ENCODE results near the gene BTBD9.

The BTBD9 gene

GRCh38 chr6:38311201-38311600 lies 328.5 kb downstream of the BTBD9 start:
- H3K27me3 ChIP-seq (ENCODE audit: control insufficient read depth in 5 of 5, insufficient read depth in 4 of 5, low read length in 5 of 5), result no peaks in the 10 kb centered on the region
- no peak overlapping the region for H3K27ac ChIP-seq (ENCODE audit: low read depth, low read length)

GRCh38 chr6:38310061-38310460 lies 329.7 kb downstream of the BTBD9 start:
- no peaks in the 10 kb centered on the region for H3K36me3 ChIP-seq (ENCODE audit: control insufficient read depth in 5 of 5, insufficient read depth in 5 of 5, low read length in 5 of 5)
- no peak overlapping the region for H3K9ac ChIP-seq (ENCODE audit: low read length in 5 of 5)
- H3K27me3 ChIP-seq (ENCODE audit: control insufficient read depth in 5 of 5, insufficient read depth in 4 of 5, low read length in 5 of 5), result no peaks in the 10 kb centered on the region
- H3K27ac ChIP-seq (ENCODE audit: low read depth, low read length), result no peak overlapping the region
- no peaks in the 10 kb centered on the region for H3K9me3 ChIP-seq (ENCODE audit: control insufficient read depth in 5 of 5, low read length in 5 of 5)
- H3K4me1 ChIP-seq (ENCODE audit: control insufficient read depth in 5 of 5, insufficient read depth in 5 of 5, low read length in 5 of 5), result peaks cover 0 to 2% (median 0%) of the 10 kb centered on the region in 5 donors
- no peak overlapping the region for H3K4me3 ChIP-seq (ENCODE audit: low read depth in 1 of 5, low read length in 5 of 5)

More at GRCh38 chr6:38311201-38311600, 328.5 kb downstream of the BTBD9 start:
- Histone ChIP-seq H3K36me3 (ENCODE audit: control insufficient read depth in 5 of 5, insufficient read depth in 5 of 5, low read length in 5 of 5) (no peaks in the 10 kb centered on the region), H3K4me1 (ENCODE audit: control insufficient read depth in 5 of 5, insufficient read depth in 5 of 5, low read length in 5 of 5) (peaks cover 0 to 2% (median 0%) of the 10 kb centered on the region in 5 donors), H3K4me3 (ENCODE audit: low read depth in 1 of 5, low read length in 5 of 5) (no peak overlapping the region), H3K9me3 (ENCODE audit: control insufficient read depth in 5 of 5, low read length in 5 of 5) (no peaks in the 10 kb centered on the region), H3K9ac (ENCODE audit: low read length in 5 of 5) (no peak overlapping the region)

GRCh38 chr6:38307740-38308139 lies 332.0 kb downstream of the BTBD9 start:
- H3K27me3 ChIP-seq (ENCODE audit: control insufficient read depth in 5 of 5, insufficient read depth in 4 of 5, low read length in 5 of 5), result no peaks in the 10 kb centered on the region
- no peak overlapping the region for H3K9ac ChIP-seq (ENCODE audit: low read length in 5 of 5)
- no peaks in the 10 kb centered on the region for H3K9me3 ChIP-seq (ENCODE audit: control insufficient read depth in 5 of 5, low read length in 5 of 5)
- H3K4me1 ChIP-seq (ENCODE audit: control insufficient read depth in 5 of 5, insufficient read depth in 5 of 5, low read length in 5 of 5), result peaks cover 0 to 2% (median 0%) of the 10 kb centered on the region in 5 donors
- no peak overlapping the region for H3K27ac ChIP-seq (ENCODE audit: low read depth, low read length)
- no peak overlapping the region for H3K4me3 ChIP-seq (ENCODE audit: low read depth in 1 of 5, low read length in 5 of 5)
- no peaks in the 10 kb centered on the region for H3K36me3 ChIP-seq (ENCODE audit: control insufficient read depth in 5 of 5, insufficient read depth in 5 of 5, low read length in 5 of 5)

- H3K9ac ChIP-seq (ENCODE audit: low read length in 5 of 5), result no peak overlapping the region
- no peaks in the 10 kb centered on the region for H3K27me3 ChIP-seq (ENCODE audit: control insufficient read depth in 5 of 5, insufficient read depth in 4 of 5, low read length in 5 of 5)
- H3K4me1 ChIP-seq (ENCODE audit: control insufficient read depth in 5 of 5, insufficient read depth in 5 of 5, low read length in 5 of 5), result peaks cover 0 to 2% (median 0%) of the 10 kb centered on the region in 5 donors
- no peak overlapping the region for H3K27ac ChIP-seq (ENCODE audit: low read depth, low read length)
- H3K36me3 ChIP-seq (ENCODE audit: control insufficient read depth in 5 of 5, insufficient read depth in 5 of 5, low read length in 5 of 5), result no peaks in the 10 kb centered on the region
- no peaks in the 10 kb centered on the region for H3K9me3 ChIP-seq (ENCODE audit: control insufficient read depth in 5 of 5, low read length in 5 of 5)
- H3K4me3 ChIP-seq (ENCODE audit: low read depth in 1 of 5, low read length in 5 of 5), result no peak overlapping the region
Observed at GRCh38 chr6:38306931-38307330, 332.8 kb downstream of the BTBD9 start.

DNA sequence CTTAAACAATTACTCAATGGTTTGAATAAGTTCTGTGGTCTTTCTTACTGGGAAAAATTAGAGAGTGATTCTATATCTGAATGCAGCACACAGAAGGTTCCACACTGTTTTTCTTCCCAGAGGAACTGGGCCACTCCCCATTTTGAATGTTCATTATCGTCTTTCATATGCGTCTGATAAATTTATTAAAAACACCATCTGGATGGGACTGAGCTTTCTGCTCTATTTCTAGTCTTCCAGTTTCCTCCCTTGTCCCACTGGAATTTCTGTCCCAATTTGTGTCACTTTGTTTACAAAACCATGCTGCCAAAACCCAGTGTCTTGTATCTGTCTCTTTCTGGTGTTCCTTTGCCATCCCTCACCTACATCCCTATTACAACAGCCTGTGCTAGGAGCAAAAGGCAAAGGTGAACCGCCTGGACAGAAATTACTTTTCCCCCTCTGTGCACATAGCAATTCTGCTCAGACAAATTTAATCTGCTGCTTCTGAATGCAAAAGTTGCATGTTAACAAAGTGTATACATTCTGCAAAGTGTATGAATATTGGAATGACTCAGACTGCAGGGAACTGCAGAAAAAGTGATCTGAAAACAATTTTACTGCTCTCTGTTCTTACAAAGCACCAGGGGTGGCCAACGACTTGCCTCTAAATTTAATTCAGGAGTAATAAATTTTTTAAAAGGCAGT lies 333.6 kb downstream of the BTBD9 start:
- Histone ChIP-seq H3K9me3 (ENCODE audit: control insufficient read depth in 5 of 5, low read length in 5 of 5) (no peaks in the 10 kb centered on the region), H3K27ac (ENCODE audit: low read depth, low read length) (no peak overlapping the region), H3K4me1 (ENCODE audit: control insufficient read depth in 5 of 5, insufficient read depth in 5 of 5, low read length in 5 of 5) (peaks cover 0 to 2% (median 0%) of the 10 kb centered on the region in 5 donors), H3K4me3 (ENCODE audit: low read depth in 1 of 5, low read length in 5 of 5) (no peak overlapping the region), H3K36me3 (ENCODE audit: control insufficient read depth in 5 of 5, insufficient read depth in 5 of 5, low read length in 5 of 5) (no peaks in the 10 kb centered on the region), H3K27me3 (ENCODE audit: control insufficient read depth in 5 of 5, insufficient read depth in 4 of 5, low read length in 5 of 5) (no peaks in the 10 kb centered on the region), H3K9ac (ENCODE audit: low read length in 5 of 5) (no peak overlapping the region)

- Histone ChIP-seq H3K9ac (ENCODE audit: low read length in 5 of 5) (no peak overlapping the region), H3K27ac (ENCODE audit: low read depth, low read length) (no peak overlapping the region), H3K4me3 (ENCODE audit: low read depth in 1 of 5, low read length in 5 of 5) (no peak overlapping the region), H3K27me3 (ENCODE audit: control insufficient read depth in 5 of 5, insufficient read depth in 4 of 5, low read length in 5 of 5) (no peaks in the 10 kb centered on the region), H3K4me1 (ENCODE audit: control insufficient read depth in 5 of 5, insufficient read depth in 5 of 5, low read length in 5 of 5) (no peaks in the 10 kb centered on the region), H3K36me3 (ENCODE audit: control insufficient read depth in 5 of 5, insufficient read depth in 5 of 5, low read length in 5 of 5) (no peaks in the 10 kb centered on the region), H3K9me3 (ENCODE audit: control insufficient read depth in 5 of 5, low read length in 5 of 5) (no peaks in the 10 kb centered on the region)
Observed at GRCh38 chr6:38302838-38303237, 336.9 kb downstream of the BTBD9 start.

DNA sequence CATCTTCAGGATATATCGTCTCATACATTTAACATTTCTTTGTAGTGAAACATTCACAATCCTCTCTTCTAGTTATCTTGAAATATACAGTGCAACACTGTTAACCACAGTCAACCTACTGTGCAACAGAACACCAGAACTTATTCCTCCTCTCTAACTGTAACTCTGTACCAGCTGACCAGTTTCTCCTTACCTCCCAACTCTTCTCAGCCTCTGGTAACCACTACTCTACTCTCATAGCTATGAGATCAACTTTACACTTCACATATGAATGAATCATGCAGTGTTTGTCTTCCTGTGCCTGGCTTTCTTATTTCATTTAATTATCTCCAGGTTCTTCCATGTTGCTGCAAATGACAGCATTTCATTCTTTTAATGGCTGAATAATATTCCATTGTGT lies 337.6 kb downstream of the BTBD9 start:
- Histone ChIP-seq H3K27me3 (ENCODE audit: control insufficient read depth in 5 of 5, insufficient read depth in 4 of 5, low read length in 5 of 5) (no peaks in the 10 kb centered on the region), H3K36me3 (ENCODE audit: control insufficient read depth in 5 of 5, insufficient read depth in 5 of 5, low read length in 5 of 5) (no peaks in the 10 kb centered on the region), H3K4me1 (ENCODE audit: control insufficient read depth in 5 of 5, insufficient read depth in 5 of 5, low read length in 5 of 5) (no peaks in the 10 kb centered on the region), H3K27ac (ENCODE audit: low read depth, low read length) (no peak overlapping the region), H3K4me3 (ENCODE audit: low read depth in 1 of 5, low read length in 5 of 5) (no peak overlapping the region), H3K9ac (ENCODE audit: low read length in 5 of 5) (no peak overlapping the region), H3K9me3 (ENCODE audit: control insufficient read depth in 5 of 5, low read length in 5 of 5) (no peaks in the 10 kb centered on the region)

- H3K27ac ChIP-seq (ENCODE audit: low read depth, low read length), result no peak overlapping the region
- H3K9ac ChIP-seq (ENCODE audit: low read length in 5 of 5), result no peak overlapping the region
- H3K9me3 ChIP-seq (ENCODE audit: control insufficient read depth in 5 of 5, low read length in 5 of 5), result no peaks in the 10 kb centered on the region
- H3K4me1 ChIP-seq (ENCODE audit: control insufficient read depth in 5 of 5, insufficient read depth in 5 of 5, low read length in 5 of 5), result peaks cover 0 to 5% (median 0%) of the 10 kb centered on the region in 5 donors
- peaks cover 0 to 5% (median 4%) of the 10 kb centered on the region in 5 donors for H3K36me3 ChIP-seq (ENCODE audit: control insufficient read depth in 5 of 5, insufficient read depth in 5 of 5, low read length in 5 of 5)
- H3K4me3 ChIP-seq (ENCODE audit: low read depth in 1 of 5, low read length in 5 of 5), result no peak overlapping the region
- H3K27me3 ChIP-seq (ENCODE audit: control insufficient read depth in 5 of 5, insufficient read depth in 4 of 5, low read length in 5 of 5), result no peaks in the 10 kb centered on the region
Observed at GRCh38 chr6:38290133-38290799, 349.5 kb downstream of the BTBD9 start.

DNA sequence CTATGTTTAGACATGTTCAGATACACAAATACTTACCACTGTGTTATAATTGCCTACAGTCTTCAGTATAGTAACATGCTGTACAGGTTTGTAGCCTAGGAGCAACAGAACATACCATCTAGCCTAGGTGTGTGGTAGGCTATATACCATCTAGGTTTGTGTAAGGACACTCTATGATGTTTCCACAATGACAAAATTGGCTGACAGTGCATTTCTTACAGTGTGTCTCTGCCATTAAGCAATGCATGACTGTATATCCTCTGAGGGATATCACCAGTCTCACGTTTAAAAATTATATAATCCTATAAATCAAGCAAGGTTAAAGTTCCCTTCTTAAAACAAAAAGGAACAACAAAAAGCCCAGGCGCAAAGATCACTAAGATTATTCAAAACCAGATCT lies 352.2 kb downstream of the BTBD9 start:
- Histone ChIP-seq H3K4me3 (ENCODE audit: low read depth in 1 of 5, low read length in 5 of 5) (no peak overlapping the region), H3K9ac (ENCODE audit: low read length in 5 of 5) (no peak overlapping the region), H3K9me3 (ENCODE audit: control insufficient read depth in 5 of 5, low read length in 5 of 5) (no peaks in the 10 kb centered on the region), H3K27ac (ENCODE audit: low read depth, low read length) (no peak overlapping the region), H3K27me3 (ENCODE audit: control insufficient read depth in 5 of 5, insufficient read depth in 4 of 5, low read length in 5 of 5) (no peaks in the 10 kb centered on the region), H3K4me1 (ENCODE audit: control insufficient read depth in 5 of 5, insufficient read depth in 5 of 5, low read length in 5 of 5) (peaks cover 0 to 5% (median 0%) of the 10 kb centered on the region in 5 donors), H3K36me3 (ENCODE audit: control insufficient read depth in 5 of 5, insufficient read depth in 5 of 5, low read length in 5 of 5) (peaks cover 0 to 5% (median 4%) of the 10 kb centered on the region in 5 donors)

DNA sequence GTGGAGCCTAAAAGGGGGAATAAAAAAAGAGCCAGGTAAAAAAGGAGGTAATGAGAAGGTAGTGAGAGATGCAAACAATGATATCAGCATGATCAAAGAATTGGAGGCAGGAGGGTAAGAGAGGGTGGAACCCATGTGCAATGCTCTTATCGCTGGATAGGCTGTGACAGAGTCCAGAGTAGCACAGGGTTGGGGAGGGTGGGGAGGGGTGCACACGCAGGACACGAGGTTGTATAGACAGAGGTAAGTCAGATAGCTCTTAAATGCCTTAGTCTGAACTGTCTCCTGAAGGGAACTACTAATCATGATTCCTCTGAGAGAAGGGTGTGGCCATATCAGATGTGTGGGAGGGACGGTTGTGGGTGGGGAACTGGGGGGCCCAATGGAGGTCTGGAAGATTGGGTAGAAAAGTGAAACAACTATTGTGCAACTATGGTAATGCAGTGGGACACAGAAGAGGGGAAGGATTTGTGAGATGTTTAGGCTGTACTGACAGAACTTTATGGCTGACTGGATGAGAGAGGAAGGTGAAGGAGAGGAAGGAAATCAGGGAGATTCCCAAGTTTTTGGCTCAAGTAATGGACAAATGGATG lies 354.8 kb downstream of the BTBD9 start:
- H3K4me1 ChIP-seq (ENCODE audit: control insufficient read depth in 5 of 5, insufficient read depth in 5 of 5, low read length in 5 of 5), result peaks cover 0 to 5% (median 0%) of the 10 kb centered on the region in 5 donors
- H3K36me3 ChIP-seq (ENCODE audit: control insufficient read depth in 5 of 5, insufficient read depth in 5 of 5, low read length in 5 of 5), result peaks cover 0 to 5% (median 4%) of the 10 kb centered on the region in 5 donors
- no peaks in the 10 kb centered on the region for H3K9me3 ChIP-seq (ENCODE audit: control insufficient read depth in 5 of 5, low read length in 5 of 5)
- no peak overlapping the region for H3K27ac ChIP-seq (ENCODE audit: low read depth, low read length)
- no peak overlapping the region for H3K4me3 ChIP-seq (ENCODE audit: low read depth in 1 of 5, low read length in 5 of 5)
- no peaks in the 10 kb centered on the region for H3K27me3 ChIP-seq (ENCODE audit: control insufficient read depth in 5 of 5, insufficient read depth in 4 of 5, low read length in 5 of 5)
- no peak overlapping the region for H3K9ac ChIP-seq (ENCODE audit: low read length in 5 of 5)
